Parathyroid adenoma (tissue), 2 donors: ENCODE results near the gene PHF14.
"Not testable (repeated sequence)": the region's sequence is repeated elsewhere in the genome, so short reads cannot be mapped to it uniquely, and the experiment has no call there.

ENCODE experiments used
- H2AFZ ChIP-seq: fragments of 300-600 bp; sonication (generic); one replicate; pipeline ENCODE4 v1.7.0; 2017; ENCODE audit warnings: antibody characterized with exemption, mild to moderate bottlenecking
- H3K27ac ChIP-seq: fragments of 300-600 bp; sonication (generic); one replicate; pipeline ENCODE4 v1.7.0; 2017
- H3K27me3 ChIP-seq: fragments of 300-600 bp; sonication (generic); one replicate; pipeline ENCODE4 v1.7.0; 2017; ENCODE audit warnings: low read length; ENCODE audit not compliant: control insufficient read depth, insufficient read depth
- H3K36me3 ChIP-seq: fragments of 300-600 bp; sonication (generic); one replicate; pipeline ENCODE4 v1.7.0; 2017; ENCODE audit warnings: low read length; ENCODE audit not compliant: control insufficient read depth, insufficient read depth
- H3K4me1 ChIP-seq: fragments of 300-600 bp; sonication (generic); one replicate; pipeline ENCODE4 v1.7.0; 2017; ENCODE audit warnings: control low read depth
- H3K4me2 ChIP-seq: fragments of 300-600 bp; sonication (generic); one replicate; pipeline ENCODE4 v1.7.0; 2017; ENCODE audit warnings: low read length
- H3K4me3 ChIP-seq: fragments of 300-600 bp; sonication (generic); one replicate; pipeline ENCODE4 v1.7.0; 2017; ENCODE audit warnings: low read depth, low read length
- H3K79me2 ChIP-seq: fragments of 300-600 bp; sonication (generic); one replicate; pipeline ENCODE4 v1.7.0; 2017; ENCODE audit warnings: control low read depth
- H3K9ac ChIP-seq: fragments of 300-600 bp; sonication (generic); one replicate; pipeline ENCODE4 v1.7.0; 2017; ENCODE audit warnings: mild to moderate bottlenecking
- H3K9me3 ChIP-seq: fragments of 300-600 bp; sonication (generic); one replicate; pipeline ENCODE4 v1.7.0; 2017; ENCODE audit warnings: low read length; ENCODE audit not compliant: control insufficient read depth
- CTCF ChIP-seq: fragments of 300-600 bp; sonication (generic); IDR thresholded peaks from one replicate; pipeline ENCODE4 v1.7.0; 2017; ENCODE audit warnings: antibody characterized with exemption, mild to moderate bottlenecking
- donor health status: primary hyperparathyroidism.

PHF14 gene

GRCh38 chr7:10950494-10950893, 23.2 kb upstream of the PHF14 start:
- no peak overlapping the region for H2AFZ ChIP-seq
- no peak overlapping the region for H3K4me3 ChIP-seq
- H3K9ac ChIP-seq: no peak overlapping the region
- TF ChIP-seq CTCF: no peak
- no peaks in the 10 kb centered on the region for H3K4me1 ChIP-seq
- H3K36me3 ChIP-seq: no peaks in the 10 kb centered on the region
- no peaks in the 10 kb centered on the region for H3K27me3 ChIP-seq
- no peak overlapping the region for H3K27ac ChIP-seq
- no peak overlapping the region for H3K4me2 ChIP-seq
- H3K79me2 ChIP-seq: no peaks in the 10 kb centered on the region
- no peaks in the 10 kb centered on the region for H3K9me3 ChIP-seq

- H3K27me3 ChIP-seq, H3K27ac ChIP-seq, H3K4me1 ChIP-seq: not testable (repeated sequence)
These were observed 22.6 kb upstream of the PHF14 start for GRCh38 chr7:10950974-10951578.

GRCh38 chr7:10952588-10952987, 21.1 kb upstream of the PHF14 start:
- Histone ChIP-seq H3K79me2 (no peaks in the 10 kb centered on the region), H3K27me3 (no peaks in the 10 kb centered on the region), H3K36me3 (no peaks in the 10 kb centered on the region), H3K4me2 (no peak overlapping the region), H3K4me1 (no peaks in the 10 kb centered on the region), H3K9ac (no peak overlapping the region), H3K4me3 (no peak overlapping the region), H3K27ac (no peak overlapping the region), H3K9me3 (no peaks in the 10 kb centered on the region), H2AFZ (no peak overlapping the region)
- no peak for TF ChIP-seq CTCF

More at GRCh38 chr7:10950974-10951578, 22.6 kb upstream of the PHF14 start:
- H3K4me3 ChIP-seq, H3K9ac ChIP-seq, H3K4me2 ChIP-seq, H3K36me3 ChIP-seq, H2AFZ ChIP-seq, H3K79me2 ChIP-seq, H3K9me3 ChIP-seq: not testable (repeated sequence)

- H3K9ac ChIP-seq, H3K4me3 ChIP-seq, H3K27ac ChIP-seq, H3K79me2 ChIP-seq, H3K36me3 ChIP-seq, H3K4me2 ChIP-seq, H3K27me3 ChIP-seq, H2AFZ ChIP-seq, H3K9me3 ChIP-seq, H3K4me1 ChIP-seq: not testable (repeated sequence)
These were observed 20.5 kb upstream of the PHF14 start for GRCh38 chr7:10953078-10953750.

GRCh38 chr7:10956528-10956927, 17.1 kb upstream of the PHF14 start:
- Histone ChIP-seq H2AFZ (no peak overlapping the region), H3K4me3 (no peak overlapping the region), H3K9me3 (no peaks in the 10 kb centered on the region), H3K79me2 (no peaks in the 10 kb centered on the region), H3K4me2 (no peak overlapping the region), H3K27me3 (no peaks in the 10 kb centered on the region), H3K27ac (no peak overlapping the region), H3K36me3 (no peaks in the 10 kb centered on the region), H3K9ac (no peak overlapping the region), H3K4me1 (no peaks in the 10 kb centered on the region)
- no peak for TF ChIP-seq CTCF

- H3K27me3 ChIP-seq, H3K36me3 ChIP-seq, H3K9ac ChIP-seq, H3K9me3 ChIP-seq, H3K4me2 ChIP-seq, H3K27ac ChIP-seq, H3K4me1 ChIP-seq, H3K4me3 ChIP-seq, H3K79me2 ChIP-seq, H2AFZ ChIP-seq: not testable (repeated sequence)
These were observed 13.4 kb upstream of the PHF14 start for GRCh38 chr7:10960242-10960641.

- not testable (repeated sequence) for H3K9me3 ChIP-seq, H3K9ac ChIP-seq, H3K4me1 ChIP-seq, H3K36me3 ChIP-seq, H3K27me3 ChIP-seq, H3K79me2 ChIP-seq, H3K4me3 ChIP-seq, H3K4me2 ChIP-seq, H3K27ac ChIP-seq, H2AFZ ChIP-seq
These were observed 8.7 kb upstream of the PHF14 start for GRCh38 chr7:10965016-10965415.
